Activated T-cell treated with anti-CD3 and anti-CD28 coated beads for 4 hours (primary cell): ENCODE results near the gene SOX14.

Experiments used
- DNase-seq: peaks from one replicate; pipeline ENCODE4 v3.0.0-alpha.2; 2020

The SOX14 gene

GRCh38 chr3:137764001-137764433, at the start of gene SOX14:
TSS of gene SOX14 (plus strand) at chr3:137764315. CDS start at chr3:137764785, 470 bp downstream.
- no peak for DNase-seq

GRCh38 chr3:137714551-137714950, 49.6 kb upstream of the SOX14 start:
- no peak for DNase-seq

- no peak for DNase-seq
Observed at GRCh38 chr3:137724240-137724639, 39.9 kb upstream of the SOX14 start.

GRCh38 chr3:137737208-137737607, 26.9 kb upstream of the SOX14 start:
- DNase-seq = no peak

- DNase-seq = no peak
Observed at GRCh38 chr3:137738710-137739109, 25.4 kb upstream of the SOX14 start.

- DNase-seq = no peak
Observed at GRCh38 chr3:137743608-137744007, 20.5 kb upstream of the SOX14 start.

GRCh38 chr3:137746808-137747207, 17.3 kb upstream of the SOX14 start:
- DNase-seq = no peak

GRCh38 chr3:137759505-137759904, 4.6 kb upstream of the SOX14 start:
- no peak for DNase-seq

- DNase-seq = no peak
Observed at GRCh38 chr3:137760341-137761098, 3.6 kb upstream of the SOX14 start.

GRCh38 chr3:137761099-137761562, 3.0 kb upstream of the SOX14 start:
- DNase-seq = no peak

- DNase-seq = no peak
Observed at GRCh38 chr3:137761563-137762503, 2.3 kb upstream of the SOX14 start.

- no peak for DNase-seq
Observed at GRCh38 chr3:137762674-137763593, 1.2 kb upstream of the SOX14 start.

- DNase-seq = no peak
Observed at GRCh38 chr3:137763594-137763938, 549 bp upstream of the SOX14 start.

GRCh38 chr3:137764563-137765309, 621 bp downstream of the SOX14 start:
- no peak for DNase-seq

GRCh38 chr3:137765310-137766033, 1.4 kb downstream of the SOX14 start:
- no peak for DNase-seq

GRCh38 chr3:137766041-137766875, 2.1 kb downstream of the SOX14 start:
- no peak for DNase-seq

GRCh38 chr3:137766876-137767537, 2.9 kb downstream of the SOX14 start:
- no peak for DNase-seq

- DNase-seq = no peak
Observed at GRCh38 chr3:137767538-137768360, 3.6 kb downstream of the SOX14 start.
